C4-2B (cell line): ENCODE results near the gene DYDC1.

Experiments
- ZFX ChIP-seq: fragments of 450-650 bp; IDR thresholded peaks from 2 replicates; pipeline ENCODE4 v1.6.1; 2017
- TF ChIP-seq, protein P1 (sequence below): fragments of 450-650 bp; conservative IDR thresholded peaks from 2 replicates; pipeline ENCODE4 v1.5.1; 2017; ENCODE audit warnings: mild to moderate bottlenecking

DNA sequence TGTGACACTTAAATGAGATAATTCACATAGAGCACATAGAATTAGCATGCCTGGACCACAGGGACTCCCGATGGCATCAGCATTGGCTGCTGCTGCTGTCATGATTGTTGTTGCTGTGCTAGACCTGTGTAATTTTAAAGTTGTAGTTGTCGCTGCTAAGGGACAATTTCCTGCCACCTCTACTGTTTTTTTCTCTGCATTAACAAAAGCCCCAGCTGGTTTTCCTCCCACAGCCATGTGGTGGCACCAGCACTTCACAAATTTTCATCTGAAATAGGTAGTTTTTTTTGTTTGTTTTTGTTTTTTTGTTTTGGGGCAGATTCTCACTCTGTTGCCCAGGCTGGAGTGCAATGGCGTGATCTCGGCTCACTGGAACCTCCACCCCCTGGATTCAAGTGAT is 26.4 kb upstream of the DYDC1 start:
- TF ChIP-seq, protein P1, sequence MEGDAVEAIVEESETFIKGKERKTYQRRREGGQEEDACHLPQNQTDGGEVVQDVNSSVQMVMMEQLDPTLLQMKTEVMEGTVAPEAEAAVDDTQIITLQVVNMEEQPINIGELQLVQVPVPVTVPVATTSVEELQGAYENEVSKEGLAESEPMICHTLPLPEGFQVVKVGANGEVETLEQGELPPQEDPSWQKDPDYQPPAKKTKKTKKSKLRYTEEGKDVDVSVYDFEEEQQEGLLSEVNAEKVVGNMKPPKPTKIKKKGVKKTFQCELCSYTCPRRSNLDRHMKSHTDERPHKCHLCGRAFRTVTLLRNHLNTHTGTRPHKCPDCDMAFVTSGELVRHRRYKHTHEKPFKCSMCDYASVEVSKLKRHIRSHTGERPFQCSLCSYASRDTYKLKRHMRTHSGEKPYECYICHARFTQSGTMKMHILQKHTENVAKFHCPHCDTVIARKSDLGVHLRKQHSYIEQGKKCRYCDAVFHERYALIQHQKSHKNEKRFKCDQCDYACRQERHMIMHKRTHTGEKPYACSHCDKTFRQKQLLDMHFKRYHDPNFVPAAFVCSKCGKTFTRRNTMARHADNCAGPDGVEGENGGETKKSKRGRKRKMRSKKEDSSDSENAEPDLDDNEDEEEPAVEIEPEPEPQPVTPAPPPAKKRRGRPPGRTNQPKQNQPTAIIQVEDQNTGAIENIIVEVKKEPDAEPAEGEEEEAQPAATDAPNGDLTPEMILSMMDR, result peak; percentile 78
- TF ChIP-seq ZFX, result no peak
